HPDE6-E6E7 (cell line): Measurements from ENCODE around the gene ZNF41.
"Not testable (repeated sequence)": the region's sequence is repeated elsewhere in the genome, so short reads cannot be mapped to it uniquely, and the experiment has no call there.

Experiments used
- DNase-seq: peaks from one replicate; pipeline ENCODE4 v3.0.0; 2011; ENCODE audit warnings: missing footprints; ENCODE audit errors: extremely low spot score

Gene ZNF41

DNA sequence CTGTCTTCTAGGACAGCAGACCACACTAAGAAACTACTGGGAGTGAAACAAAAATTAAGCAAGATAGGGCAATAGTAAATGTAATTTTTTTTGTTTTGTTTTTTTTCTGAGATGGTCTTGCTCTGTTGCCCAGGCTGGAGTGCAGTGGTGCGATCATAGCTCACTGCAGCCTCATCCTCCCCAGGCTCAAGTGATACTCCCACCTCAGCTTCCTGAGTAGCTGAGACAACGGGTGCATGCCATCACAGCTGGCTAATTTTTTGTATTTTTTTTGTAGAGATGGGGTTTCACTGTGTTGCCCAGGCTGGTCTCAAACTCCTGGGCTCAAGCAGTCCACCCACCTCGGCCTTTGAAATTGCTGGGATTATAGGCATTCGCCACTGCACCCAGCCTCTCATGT, 9.1 kb upstream of the ZNF41 start:
- DNase-seq = not testable (repeated sequence)

DNA sequence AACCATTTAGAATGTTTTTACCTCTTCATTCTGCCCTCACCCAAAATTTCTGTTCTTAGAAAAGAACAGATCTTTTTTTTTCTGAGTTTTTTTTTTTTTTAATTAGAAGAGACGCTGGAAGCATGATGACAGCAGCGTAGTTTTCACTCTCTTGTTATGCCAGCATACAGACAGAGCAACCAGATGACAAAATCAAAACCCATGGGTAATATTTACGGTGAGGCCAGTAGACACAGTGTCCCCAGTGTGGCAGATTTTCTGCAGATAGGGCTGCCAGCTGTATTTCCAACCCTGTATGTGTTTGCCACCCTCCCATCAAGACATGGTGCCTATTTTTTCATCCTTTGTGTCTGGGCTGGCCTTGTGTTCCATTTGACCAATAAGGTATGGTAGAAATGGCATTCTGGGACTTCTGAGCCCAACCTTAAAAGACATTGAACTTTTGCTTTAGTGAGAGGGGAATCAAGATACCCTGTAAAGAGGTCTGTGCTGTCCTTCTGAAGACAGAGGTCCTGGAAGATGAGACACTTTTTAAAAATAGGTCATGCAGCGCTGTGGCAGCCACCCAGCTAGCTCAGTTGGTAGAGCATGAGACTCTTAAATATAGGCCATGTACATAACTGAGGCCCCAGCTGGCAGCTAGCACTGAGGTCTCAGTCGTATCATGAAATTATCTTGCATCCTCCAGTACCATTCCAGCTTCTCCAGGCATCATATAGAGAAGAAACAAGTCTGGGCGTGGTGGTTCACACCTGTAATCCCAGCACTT, 6.7 kb upstream of the ZNF41 start:
- DNase-seq = no peak

GRCh38 chrX:47484885-47485284, 1.9 kb upstream of the ZNF41 start:
- DNase-seq = no peak

GRCh38 chrX:47483306-47484268, 565 bp upstream of the ZNF41 start:
- no peak for DNase-seq

DNA sequence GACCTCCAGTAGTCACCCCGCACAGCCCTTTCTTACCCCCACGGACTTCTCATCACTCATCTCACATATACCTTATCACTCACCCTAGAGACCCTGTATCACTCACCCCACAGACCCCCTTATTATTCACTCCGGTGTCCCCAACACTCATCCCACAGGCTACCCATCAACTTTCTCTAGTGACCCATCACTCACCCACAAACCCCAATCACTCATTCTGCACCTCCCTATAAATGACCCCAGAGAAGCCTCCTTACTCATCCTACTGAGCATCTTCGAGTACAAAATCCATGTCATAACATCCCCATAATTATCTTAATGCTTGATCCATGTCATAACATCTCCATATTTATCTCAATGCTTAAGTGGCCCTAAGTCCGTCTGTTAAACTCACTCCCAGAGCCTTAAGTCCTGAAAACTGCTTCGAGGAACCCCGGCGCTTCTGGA, 934 bp downstream of the ZNF41 start:
- no peak for DNase-seq

DNA sequence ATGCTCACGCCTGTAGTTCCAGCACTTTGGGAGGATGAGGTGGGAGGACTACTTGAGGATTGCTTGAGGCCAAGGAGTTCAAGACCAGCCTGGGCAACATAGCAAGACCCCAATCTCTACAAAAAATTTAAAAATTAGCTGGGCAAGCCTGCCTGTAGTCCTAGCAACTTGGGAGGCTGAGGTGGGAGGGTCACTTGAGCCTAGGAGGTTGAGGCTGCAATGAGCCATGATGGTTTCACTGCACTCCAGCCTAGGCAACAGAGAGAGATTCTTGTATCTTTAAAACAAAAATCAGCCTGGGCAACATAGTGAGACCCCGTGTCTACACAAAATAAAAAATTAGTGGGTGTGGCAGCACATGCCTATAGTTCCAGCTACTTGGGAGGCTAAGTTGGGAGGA, 1.9 kb downstream of the ZNF41 start:
- DNase-seq = no peak

DNA sequence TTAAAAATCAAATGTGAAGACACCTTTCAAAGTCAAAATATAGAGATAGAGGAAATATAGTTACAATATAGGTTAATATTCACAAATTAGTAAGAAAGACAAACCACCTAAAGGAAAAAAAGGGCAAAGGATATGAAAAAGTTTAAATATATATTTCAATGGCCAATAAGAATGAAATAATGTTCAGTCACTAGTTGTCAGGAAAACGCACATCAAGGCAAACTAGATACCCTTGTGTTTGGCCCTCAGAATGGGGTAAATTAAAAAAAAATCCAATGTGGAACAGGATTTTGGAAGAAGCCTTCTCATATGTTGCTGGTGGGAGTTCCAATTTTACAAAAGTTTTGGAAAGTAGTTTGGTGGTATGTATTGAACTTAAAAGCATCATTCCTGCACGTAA, 2.4 kb downstream of the ZNF41 start:
- DNase-seq = no peak

DNA sequence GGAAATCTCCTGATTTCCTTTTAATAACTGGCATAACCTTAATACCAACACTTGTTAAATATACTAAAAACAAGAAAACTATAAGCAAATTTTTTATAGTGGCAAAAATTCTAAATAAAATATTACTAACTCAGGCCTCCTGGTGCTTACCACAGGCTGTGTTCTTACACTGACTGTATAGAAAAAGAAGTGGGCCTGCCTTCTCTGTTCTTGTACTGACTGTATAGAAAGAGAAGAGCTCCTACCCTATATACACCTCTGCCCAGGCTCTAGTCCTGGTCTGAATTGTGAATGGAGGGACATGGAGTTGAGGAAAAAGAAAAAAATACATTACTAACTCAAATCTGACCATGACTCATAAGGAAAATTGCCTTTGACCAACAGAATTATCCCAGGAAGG, 7.5 kb downstream of the ZNF41 start:
- DNase-seq = no peak

DNA sequence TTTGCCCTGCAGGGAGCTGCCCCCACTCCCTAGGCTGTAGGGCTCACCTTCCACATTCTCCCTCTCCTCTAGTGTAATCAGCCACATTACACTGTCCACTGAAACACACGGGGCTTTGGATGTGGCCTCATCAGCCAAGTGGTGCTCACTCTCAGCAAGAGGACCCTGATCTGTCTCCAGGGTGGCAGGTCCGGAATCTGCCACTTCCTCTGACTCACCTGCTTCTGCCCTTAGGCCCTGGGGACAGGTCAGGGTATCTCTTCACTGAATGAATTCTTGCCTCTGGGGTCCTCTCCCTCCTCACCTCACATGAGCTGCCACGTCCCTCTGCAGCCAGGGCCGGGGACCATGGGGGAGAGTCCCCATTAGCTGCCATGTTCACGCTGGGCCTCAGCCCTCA, 15.9 kb downstream of the ZNF41 start:
- no peak for DNase-seq

GRCh38 chrX:47460561-47460960, 22.5 kb downstream of the ZNF41 start:
- no peak for DNase-seq

DNA sequence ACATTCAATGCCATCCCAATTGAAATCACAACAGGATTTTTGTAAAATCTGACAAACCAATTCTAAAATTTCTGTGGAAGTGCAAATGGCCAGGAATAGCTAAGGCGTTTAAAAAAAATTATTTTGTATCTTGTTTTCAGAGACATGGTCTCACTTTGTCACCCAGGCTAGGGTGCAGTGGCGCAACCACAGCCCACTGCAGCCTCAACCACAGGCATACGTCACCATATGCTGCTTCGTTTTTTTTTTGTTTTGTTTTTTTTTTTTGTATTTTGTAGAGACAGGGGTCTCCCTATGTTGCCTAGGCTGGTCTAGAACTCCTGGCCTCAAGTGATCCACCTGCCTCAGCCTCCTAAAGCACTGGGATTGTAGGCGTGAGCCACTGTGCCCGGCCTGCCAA, 24.5 kb downstream of the ZNF41 start:
- no peak for DNase-seq

DNA sequence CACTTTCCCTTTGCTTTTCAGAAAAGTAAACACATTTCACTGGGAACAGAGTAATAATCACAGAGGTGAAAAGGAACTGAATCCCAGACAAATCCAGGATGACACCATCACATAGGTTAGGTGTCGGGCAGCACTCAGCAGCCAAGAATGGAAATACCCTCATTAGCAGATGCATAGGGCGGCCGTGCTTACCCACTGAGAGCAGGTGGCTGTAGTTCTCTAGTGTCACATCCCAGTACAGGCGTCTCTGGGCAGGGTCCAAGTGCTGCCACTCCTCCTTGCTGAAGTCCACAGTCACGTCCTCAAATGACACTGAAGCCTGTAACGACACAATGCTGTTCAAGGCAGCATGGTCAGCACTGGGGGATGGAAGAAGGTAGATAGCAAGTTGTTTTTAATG, 26.9 kb downstream of the ZNF41 start:
- DNase-seq = no peak

GRCh38 chrX:47452112-47452511, 30.9 kb downstream of the ZNF41 start:
- no peak for DNase-seq

GRCh38 chrX:47448165-47448806, 34.7 kb downstream of the ZNF41 start:
- no peak for DNase-seq

- DNase-seq = no peak
Observed at GRCh38 chrX:47447607-47448006, 35.4 kb downstream of the ZNF41 start.

DNA sequence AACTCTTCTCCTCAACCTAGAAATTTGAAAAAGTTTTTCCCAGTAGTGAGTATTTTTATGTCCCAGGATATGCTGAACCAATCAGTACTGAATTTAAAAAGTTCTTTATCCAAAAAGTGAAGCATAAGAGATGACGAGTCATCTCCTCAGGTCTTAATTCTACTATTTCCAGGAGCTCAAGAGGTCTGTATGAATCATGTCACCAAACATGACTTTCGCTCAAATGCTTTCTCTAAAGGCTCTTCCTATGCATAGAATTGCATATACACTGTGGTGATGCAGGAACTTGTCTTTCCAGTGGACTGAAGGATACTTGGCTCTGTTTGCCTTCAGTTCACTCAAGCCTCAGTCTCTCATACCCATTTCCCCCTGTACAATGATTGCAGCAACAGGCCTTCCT, 36.1 kb downstream of the ZNF41 start:
- no peak for DNase-seq

GRCh38 chrX:47446431-47446830, 36.6 kb downstream of the ZNF41 start:
- no peak for DNase-seq

GRCh38 chrX:47430925-47431324, 52.1 kb downstream of the ZNF41 start:
- no peak for DNase-seq

- no peak for DNase-seq
Observed at GRCh38 chrX:47422444-47422843, 60.6 kb downstream of the ZNF41 start.

DNA sequence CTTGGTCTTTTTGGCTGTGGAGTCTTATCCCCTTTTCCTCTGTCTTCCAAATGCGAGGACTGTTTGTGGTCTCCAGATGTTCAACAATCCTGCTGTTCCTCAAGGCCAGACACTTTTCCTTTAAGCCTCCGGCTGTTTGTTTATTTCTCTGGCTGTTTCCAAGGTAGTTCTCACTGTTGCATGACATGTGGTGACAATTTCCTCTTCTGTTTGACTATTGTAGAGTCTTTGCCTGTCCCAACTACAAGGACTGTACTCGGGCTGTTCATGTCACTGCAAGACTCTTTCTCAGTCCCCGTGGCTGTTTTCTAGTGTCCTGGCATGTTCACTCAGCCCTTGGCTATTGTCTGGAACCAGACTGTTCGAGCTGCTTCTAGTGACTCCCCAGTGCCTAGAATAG, 62.1 kb downstream of the ZNF41 start:
- DNase-seq = no peak

GRCh38 chrX:47420265-47420664, 62.8 kb downstream of the ZNF41 start:
- no peak for DNase-seq

GRCh38 chrX:47413179-47413594, 69.8 kb downstream of the ZNF41 start:
- DNase-seq = no peak
